HUES64 (cell line): Measurements from ENCODE around the gene AKR1C8.

Experiments used
- H3K27ac ChIP-seq: 2 replicates; pipeline ENCODE4 v1.7.0; 2013; ENCODE audit warnings: low read depth, low read length, inconsistent platforms
- H3K27me3 ChIP-seq: 2 replicates; pipeline ENCODE4 v1.6.1; 2013; ENCODE audit warnings: mild to moderate bottlenecking, low read length; ENCODE audit not compliant: insufficient read depth
- H3K36me3 ChIP-seq: 2 replicates; pipeline ENCODE4 v1.6.1; 2013; ENCODE audit warnings: mild to moderate bottlenecking, low read length; ENCODE audit not compliant: insufficient read depth
- H3K4me1 ChIP-seq: 2 replicates; pipeline ENCODE4 v1.6.1; 2013; ENCODE audit warnings: mild to moderate bottlenecking, low read length, moderate library complexity; ENCODE audit not compliant: insufficient read depth
- H3K4me3 ChIP-seq: 2 replicates; pipeline ENCODE4 v1.5.1; 2013; ENCODE audit warnings: mild to moderate bottlenecking, low read length, moderate library complexity
- H3K9ac ChIP-seq: 2 replicates; pipeline ENCODE4 v1.6.1; 2013; ENCODE audit warnings: mild to moderate bottlenecking, low read depth, low read length
- H3K9me3 ChIP-seq: 2 replicates; pipeline ENCODE4 v1.6.1; 2013; ENCODE audit warnings: low read depth, low read length; ENCODE audit not compliant: insufficient read depth
- WGBS: fragments of 150-250, 120-280 bp; methylation state at CpG from one replicate; pipeline ENCODE4 v1.1.7; 2013; ENCODE audit warnings: missing lambda C conversion rate; 5-methylcytosine and 5-hydroxymethylcytosine counted together

AKR1C8 gene

DNA sequence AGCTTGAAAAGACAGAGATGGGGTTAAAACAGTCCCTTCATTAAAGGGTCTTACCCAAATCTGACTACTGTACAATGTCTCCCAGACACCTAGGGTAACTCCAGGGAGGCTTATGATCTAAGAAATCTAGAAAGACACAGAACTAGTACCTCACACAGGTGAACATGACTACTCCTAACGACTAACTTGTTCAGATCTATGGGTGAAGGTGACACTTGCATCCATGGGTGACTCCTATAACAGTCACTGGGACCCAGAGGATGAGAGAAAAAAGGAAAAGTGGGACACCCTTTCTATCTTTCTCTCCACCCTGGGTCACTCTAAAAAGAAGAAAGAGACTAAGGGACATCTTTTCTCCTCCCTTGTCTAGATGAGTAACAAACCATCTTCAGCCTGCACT, 19.2 kb downstream of the AKR1C8 start:
- peaks cover 27% of the 10 kb centered on the region for H3K27me3 ChIP-seq
- peaks cover 65% of the 10 kb centered on the region for H3K9me3 ChIP-seq
- H3K27ac ChIP-seq = no peak overlapping the region
- no peaks in the 10 kb centered on the region for H3K4me1 ChIP-seq
- no peak overlapping the region for H3K9ac ChIP-seq
- no peak overlapping the region for H3K4me3 ChIP-seq
- no peaks in the 10 kb centered on the region for H3K36me3 ChIP-seq
- WGBS = no CpG with 5 or more reads among the region's 1 CpG

DNA sequence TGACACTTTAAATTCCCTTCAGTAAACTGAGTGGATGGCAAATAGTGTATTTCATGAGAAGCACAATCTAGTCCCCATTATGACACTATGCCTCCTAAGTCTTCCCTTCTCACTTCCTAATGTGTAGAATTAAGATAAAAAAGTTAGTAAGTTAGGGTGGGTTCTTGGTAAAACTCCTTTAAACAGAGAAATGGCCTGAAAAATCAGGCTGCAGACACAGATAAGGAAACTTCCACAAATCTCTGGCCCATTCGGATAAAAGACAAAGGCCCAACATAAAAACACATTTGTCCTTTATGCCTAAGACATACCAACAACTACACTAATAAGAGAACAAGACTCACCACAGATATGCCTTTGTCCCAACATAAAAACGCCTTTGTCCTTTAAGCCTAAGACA, 21.5 kb downstream of the AKR1C8 start:
- whole genome bisulfite sequencing = 58% methylated on average over 2 of the region's 2 CpGs
- no peaks in the 10 kb centered on the region for H3K36me3 ChIP-seq
- H3K9me3 ChIP-seq = peaks cover 83% of the 10 kb centered on the region
- H3K4me1 ChIP-seq = no peaks in the 10 kb centered on the region
- no peak overlapping the region for H3K9ac ChIP-seq
- no peak overlapping the region for H3K4me3 ChIP-seq
- no peak overlapping the region for H3K27ac ChIP-seq
- H3K27me3 ChIP-seq = peaks cover 6% of the 10 kb centered on the region

DNA sequence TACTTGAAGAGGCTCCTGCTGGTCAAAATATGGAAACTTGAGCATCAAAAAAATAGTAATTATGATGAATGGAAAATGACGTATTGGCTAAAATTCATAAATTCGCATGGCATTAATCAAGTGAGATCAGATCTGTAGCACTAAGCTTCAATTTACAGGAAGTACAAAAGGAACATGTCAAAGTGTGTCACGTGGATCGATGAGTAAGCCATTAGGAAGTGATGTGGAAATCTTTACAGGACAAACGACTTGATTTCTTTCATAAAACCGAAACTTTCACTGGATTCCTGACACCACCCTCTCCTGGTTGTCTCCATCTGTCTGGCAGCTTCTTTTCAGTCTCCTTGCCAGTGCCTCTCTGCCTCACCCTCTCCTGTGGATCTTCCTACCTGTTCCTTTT, 25.8 kb downstream of the AKR1C8 start:
- no peak overlapping the region for H3K27ac ChIP-seq
- H3K4me3 ChIP-seq = no peak overlapping the region
- H3K9me3 ChIP-seq = peaks cover 87% of the 10 kb centered on the region
- WGBS = 84% methylated on average over 6 of the region's 6 CpGs
- no peak overlapping the region for H3K9ac ChIP-seq
- no peaks in the 10 kb centered on the region for H3K36me3 ChIP-seq
- no peaks in the 10 kb centered on the region for H3K4me1 ChIP-seq
- no peaks in the 10 kb centered on the region for H3K27me3 ChIP-seq

DNA sequence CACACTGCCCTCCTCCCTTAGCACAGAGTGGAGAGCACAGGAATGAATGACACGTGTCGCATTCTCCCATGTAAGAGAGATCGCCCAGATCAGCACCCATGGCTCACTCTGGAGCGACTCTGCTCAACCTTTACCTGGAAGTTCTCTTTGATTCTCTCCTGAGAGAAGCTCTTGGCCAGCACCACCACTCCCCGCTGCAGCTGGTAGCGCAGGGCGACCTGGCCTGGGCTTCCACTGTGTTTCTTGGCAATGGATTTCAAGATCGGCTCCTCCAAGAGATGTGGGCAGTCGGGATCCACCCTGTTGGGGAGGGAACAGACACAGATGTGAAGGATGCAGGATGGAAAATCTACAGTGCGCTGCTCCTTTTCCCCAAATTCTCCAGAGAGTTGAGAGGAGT, 27.4 kb downstream of the AKR1C8 start:
- H3K9me3 ChIP-seq = peaks cover 85% of the 10 kb centered on the region
- H3K36me3 ChIP-seq = no peaks in the 10 kb centered on the region
- no peaks in the 10 kb centered on the region for H3K27me3 ChIP-seq
- H3K4me1 ChIP-seq = no peaks in the 10 kb centered on the region
- H3K27ac ChIP-seq = no peak overlapping the region
- H3K9ac ChIP-seq = no peak overlapping the region
- 84% methylated on average over 10 of the region's 10 CpGs for WGBS
- no peak overlapping the region for H3K4me3 ChIP-seq

DNA sequence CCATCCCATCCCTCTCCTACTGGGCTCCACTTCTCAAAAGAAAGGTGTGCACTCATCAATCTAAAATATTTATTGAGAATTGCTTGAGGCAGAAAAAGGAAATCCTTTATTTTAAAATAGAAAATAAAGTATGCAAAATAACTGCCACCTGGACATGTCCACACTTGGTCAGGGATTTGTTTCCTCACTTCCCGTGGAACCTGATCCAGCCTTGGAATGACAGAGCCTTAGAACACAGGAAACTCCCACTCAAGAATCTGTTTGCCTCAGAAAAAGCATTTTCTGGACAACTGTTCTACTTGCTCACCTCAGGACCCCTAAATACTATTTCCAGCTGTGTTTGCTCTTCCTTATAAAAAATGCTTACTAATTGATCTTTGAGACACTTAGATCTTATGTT, 29.0 kb downstream of the AKR1C8 start:
- peaks cover 79% of the 10 kb centered on the region for H3K9me3 ChIP-seq
- H3K4me3 ChIP-seq = no peak overlapping the region
- WGBS = 65% methylated on average over 1 of the region's 1 CpG
- H3K4me1 ChIP-seq = no peaks in the 10 kb centered on the region
- H3K9ac ChIP-seq = no peak overlapping the region
- H3K27me3 ChIP-seq = no peaks in the 10 kb centered on the region
- H3K27ac ChIP-seq = no peak overlapping the region
- H3K36me3 ChIP-seq = no peaks in the 10 kb centered on the region

DNA sequence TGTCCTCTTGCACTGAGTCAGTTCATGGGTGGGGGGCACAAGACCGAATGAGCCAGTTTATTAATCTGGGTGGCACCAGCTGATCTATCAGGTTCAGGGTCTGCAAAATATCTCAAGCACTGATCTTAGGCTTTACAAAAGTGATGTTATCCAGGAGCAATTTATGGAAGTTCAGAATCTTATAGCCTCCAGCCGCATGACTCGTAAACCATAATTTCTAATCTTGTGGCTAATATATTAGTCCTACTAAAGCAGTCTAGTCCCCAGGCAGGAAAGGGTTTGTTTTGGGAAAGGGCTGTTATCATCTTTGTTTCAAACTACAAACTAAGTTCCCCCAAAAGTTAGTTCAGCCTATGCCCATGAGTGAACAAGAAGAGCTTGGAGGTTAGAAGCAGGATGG, 33.9 kb downstream of the AKR1C8 start:
- no peaks in the 10 kb centered on the region for H3K27me3 ChIP-seq
- H3K4me1 ChIP-seq = no peaks in the 10 kb centered on the region
- WGBS = 90% methylated on average over 1 of the region's 3 CpGs
- H3K27ac ChIP-seq = no peak overlapping the region
- no peak overlapping the region for H3K4me3 ChIP-seq
- no peak overlapping the region for H3K9ac ChIP-seq
- H3K36me3 ChIP-seq = no peaks in the 10 kb centered on the region
- peaks cover 74% of the 10 kb centered on the region for H3K9me3 ChIP-seq

DNA sequence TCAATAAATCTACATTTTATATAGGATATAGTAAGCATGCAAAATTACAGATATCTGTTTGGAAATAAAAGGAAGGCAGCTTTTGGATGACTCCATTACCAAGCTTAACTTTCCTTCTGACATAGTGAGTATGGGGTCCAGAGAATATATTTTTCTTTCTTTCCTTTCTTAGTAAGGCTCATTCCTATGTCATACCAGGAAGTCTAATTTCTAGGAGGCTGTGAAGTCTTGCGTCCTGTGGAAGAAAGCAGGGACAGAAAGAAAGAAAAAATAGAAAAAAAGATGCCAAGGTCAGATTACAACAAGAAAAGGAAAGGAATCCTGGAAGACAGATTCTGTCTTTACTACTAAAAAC, 36.3 kb downstream of the AKR1C8 start:
- Histone ChIP-seq H3K4me3 (no peak overlapping the region), H3K9me3 (peaks cover 54% of the 10 kb centered on the region), H3K27me3 (no peaks in the 10 kb centered on the region), H3K9ac (no peak overlapping the region), H3K27ac (no peak overlapping the region), H3K36me3 (no peaks in the 10 kb centered on the region), H3K4me1 (no peaks in the 10 kb centered on the region)
- 88% methylated on average over 1 of the region's 1 CpG for WGBS

DNA sequence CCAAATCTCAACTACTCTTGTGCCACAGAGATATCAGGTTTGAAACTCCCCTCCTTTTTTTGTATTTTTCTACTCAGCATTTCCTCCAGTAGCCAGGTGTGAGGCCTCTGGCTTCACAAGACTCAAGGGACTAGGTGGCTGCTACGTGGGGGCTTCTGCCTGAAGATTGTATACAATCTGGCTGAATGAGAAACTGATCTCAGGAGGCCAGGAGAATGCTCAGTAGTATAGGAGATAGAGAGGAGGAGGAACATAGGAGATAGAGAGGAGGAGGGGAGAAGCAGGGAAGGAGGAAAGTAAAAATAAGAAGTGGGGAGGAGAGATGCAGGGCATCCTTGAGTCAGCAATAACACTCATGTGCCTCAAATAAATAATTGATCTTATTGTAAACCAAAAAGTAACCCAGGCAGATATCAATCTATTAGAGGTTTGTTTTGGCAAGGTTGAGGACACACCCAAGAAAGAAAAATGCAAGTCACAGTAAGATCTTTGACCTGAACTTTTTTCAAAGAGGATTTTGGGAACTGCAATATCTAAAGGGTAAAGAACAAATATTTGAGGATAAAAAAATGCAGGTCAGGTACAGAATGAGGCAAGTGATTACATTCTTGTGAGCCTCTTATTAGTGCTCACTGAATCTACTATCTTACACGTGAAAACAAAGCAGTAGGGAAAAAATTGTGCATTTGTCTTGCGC, 36.8 kb downstream of the AKR1C8 start:
- Histone ChIP-seq H3K4me3 (no peak overlapping the region), H3K27me3 (no peaks in the 10 kb centered on the region), H3K9me3 (peaks cover 51% of the 10 kb centered on the region), H3K4me1 (no peaks in the 10 kb centered on the region), H3K27ac (no peak overlapping the region), H3K9ac (no peak overlapping the region), H3K36me3 (no peaks in the 10 kb centered on the region)
- WGBS = 48% methylated on average over 1 of the region's 3 CpGs

DNA sequence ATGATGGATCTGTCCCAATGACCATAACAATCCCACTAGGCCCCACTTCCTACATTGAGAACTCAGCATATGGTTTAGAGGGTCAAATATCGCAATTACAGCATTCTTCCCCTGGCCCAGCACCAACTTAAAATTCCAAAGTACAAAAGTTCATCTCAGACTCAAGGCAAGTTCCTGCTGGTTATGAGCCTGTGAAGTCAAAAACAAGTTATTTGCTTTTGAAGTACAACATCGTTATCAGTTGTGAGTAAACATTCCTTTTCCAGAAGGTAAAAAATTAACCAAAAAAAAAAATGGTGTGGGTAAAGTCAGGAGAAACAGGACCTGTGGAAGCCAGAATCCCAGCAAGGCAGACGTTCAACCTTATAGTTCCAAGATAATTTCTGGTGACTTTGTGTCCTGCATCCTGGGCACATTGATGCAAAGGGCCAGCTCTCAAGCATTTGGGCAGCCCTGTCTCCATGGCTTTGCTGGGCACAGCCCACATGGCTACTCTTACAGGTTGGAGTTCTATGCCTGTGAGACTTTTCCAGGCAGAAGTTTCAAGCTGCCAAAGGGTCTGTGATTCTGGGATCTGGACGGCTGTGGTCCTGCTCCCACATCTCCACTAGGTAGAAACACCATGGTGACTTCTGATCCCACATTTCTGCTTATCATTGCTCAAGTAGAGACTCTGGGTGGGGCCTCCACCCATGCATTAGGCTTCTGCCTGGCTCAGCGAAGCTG, 37.5 kb downstream of the AKR1C8 start:
- Histone ChIP-seq H3K9ac (no peak overlapping the region), H3K27ac (no peak overlapping the region), H3K36me3 (no peaks in the 10 kb centered on the region), H3K4me1 (no peaks in the 10 kb centered on the region), H3K9me3 (peaks cover 45% of the 10 kb centered on the region), H3K4me3 (no peak overlapping the region), H3K27me3 (no peaks in the 10 kb centered on the region)
- WGBS = 85% methylated on average over 5 of the region's 5 CpGs

DNA sequence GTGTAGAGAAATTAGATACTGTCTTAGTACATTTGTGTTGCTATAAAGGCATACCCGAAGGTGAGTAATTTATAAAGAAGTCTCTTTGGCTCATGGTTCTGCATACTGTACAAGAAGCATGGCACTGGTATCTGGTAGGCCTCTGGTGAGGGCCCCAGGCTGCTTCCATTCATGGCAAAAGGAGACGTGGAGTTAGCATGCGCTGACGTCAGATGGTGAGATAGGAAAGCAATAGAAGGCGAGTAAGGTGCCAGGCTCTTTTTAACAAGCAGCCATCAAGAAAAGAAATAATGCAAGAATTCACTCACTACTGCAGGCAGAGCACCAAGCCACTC, 38.1 kb downstream of the AKR1C8 start:
- Histone ChIP-seq H3K4me3 (no peak overlapping the region), H3K36me3 (no peaks in the 10 kb centered on the region), H3K4me1 (no peaks in the 10 kb centered on the region), H3K9ac (no peak overlapping the region), H3K27ac (no peak overlapping the region), H3K9me3 (peaks cover 40% of the 10 kb centered on the region), H3K27me3 (no peaks in the 10 kb centered on the region)
- 95% methylated on average over 5 of the region's 5 CpGs for WGBS

DNA sequence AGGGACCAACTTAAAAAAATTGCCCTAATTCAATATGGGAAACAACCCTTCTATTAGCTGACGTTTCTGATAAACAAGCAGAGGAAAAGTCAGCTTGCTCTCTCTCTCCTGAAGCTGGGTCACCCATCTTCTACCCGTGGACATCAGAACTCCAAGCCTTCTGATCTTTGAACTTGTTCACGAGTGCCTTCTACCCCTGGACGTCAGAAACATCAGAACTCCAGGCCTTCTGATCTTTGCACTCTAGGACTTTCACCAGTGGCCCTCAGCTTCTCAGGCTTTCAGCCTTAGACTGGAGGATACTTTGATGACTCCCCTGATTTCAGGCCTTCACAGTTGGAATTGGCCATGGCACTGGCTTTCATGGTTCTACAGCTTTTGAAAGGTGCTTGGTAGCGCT, 41.8 kb downstream of the AKR1C8 start:
- Histone ChIP-seq H3K27ac (no peak overlapping the region), H3K4me3 (no peak overlapping the region), H3K4me1 (no peaks in the 10 kb centered on the region), H3K27me3 (no peaks in the 10 kb centered on the region), H3K9me3 (peaks cover 25% of the 10 kb centered on the region), H3K36me3 (no peaks in the 10 kb centered on the region), H3K9ac (no peak overlapping the region)
- 82% methylated on average over 5 of the region's 5 CpGs for WGBS

DNA sequence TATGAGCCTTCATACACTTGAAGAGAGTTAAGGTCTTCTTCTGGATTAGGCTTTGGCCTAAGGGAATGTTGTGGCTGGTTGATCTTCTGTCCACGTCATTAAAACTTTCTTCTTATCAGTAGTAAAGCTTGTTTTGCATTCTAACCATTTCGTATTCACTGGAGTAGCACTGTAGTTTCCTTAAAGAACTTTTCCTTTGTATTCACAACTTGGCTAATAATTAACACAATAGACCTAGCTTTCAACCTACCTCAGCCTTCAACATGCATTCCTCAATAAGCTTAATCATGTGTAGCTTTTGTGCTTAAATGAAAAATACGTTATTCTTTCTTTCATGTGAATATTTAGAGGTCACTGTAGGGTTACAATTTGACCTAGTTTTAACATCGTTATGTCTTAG, 42.8 kb downstream of the AKR1C8 start:
- Histone ChIP-seq H3K4me1 (no peaks in the 10 kb centered on the region), H3K27ac (no peak overlapping the region), H3K27me3 (no peaks in the 10 kb centered on the region), H3K4me3 (no peak overlapping the region), H3K9ac (no peak overlapping the region), H3K9me3 (peaks cover 20% of the 10 kb centered on the region), H3K36me3 (no peaks in the 10 kb centered on the region)
- 76% methylated on average over 4 of the region's 4 CpGs for WGBS
